HG03558 (cell line): ENCODE data around the gene GSN.
A peak's percentile ranks its signal among the peaks of the same experiment; 100 is the strongest.

ENCODE experiments used
- ATAC-seq: cut with Tn5 transposase; IDR thresholded peaks from one replicate; pipeline ENCODE4 v1.9.1; 2021; ENCODE audit warnings: moderate number of reproducible peaks; ENCODE audit not compliant: unreplicated experiment; ENCODE audit errors: extremely low read depth

GSN gene

DNA sequence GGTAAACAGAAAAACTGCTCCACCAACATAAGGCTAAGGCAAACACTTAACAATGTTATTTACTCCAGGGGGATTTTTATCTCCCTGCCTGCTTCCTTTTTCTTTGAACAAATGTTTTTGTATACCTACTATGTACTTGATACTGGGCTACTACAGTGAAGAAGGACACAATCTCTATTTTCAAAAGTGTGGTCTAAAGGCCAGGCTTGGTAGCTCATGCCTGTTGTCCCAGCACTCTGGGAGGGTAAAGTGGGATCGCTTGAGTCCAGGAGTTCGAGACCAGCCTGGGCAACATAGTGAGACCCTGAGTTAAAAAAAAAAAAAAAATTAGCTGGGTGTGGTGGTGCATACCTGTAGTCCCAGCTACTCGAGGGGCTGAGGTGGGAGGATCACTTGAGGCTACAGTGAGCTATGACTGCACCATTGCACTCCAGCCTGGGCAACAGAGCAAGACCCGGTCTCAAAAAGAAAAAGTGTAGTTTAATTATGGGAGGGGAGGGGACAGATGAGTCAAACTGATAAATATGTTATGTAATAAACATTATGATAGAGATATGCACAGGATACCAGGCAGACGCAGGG, 98.7 kb downstream of the GSN start:
- ATAC-seq, result no peak

DNA sequence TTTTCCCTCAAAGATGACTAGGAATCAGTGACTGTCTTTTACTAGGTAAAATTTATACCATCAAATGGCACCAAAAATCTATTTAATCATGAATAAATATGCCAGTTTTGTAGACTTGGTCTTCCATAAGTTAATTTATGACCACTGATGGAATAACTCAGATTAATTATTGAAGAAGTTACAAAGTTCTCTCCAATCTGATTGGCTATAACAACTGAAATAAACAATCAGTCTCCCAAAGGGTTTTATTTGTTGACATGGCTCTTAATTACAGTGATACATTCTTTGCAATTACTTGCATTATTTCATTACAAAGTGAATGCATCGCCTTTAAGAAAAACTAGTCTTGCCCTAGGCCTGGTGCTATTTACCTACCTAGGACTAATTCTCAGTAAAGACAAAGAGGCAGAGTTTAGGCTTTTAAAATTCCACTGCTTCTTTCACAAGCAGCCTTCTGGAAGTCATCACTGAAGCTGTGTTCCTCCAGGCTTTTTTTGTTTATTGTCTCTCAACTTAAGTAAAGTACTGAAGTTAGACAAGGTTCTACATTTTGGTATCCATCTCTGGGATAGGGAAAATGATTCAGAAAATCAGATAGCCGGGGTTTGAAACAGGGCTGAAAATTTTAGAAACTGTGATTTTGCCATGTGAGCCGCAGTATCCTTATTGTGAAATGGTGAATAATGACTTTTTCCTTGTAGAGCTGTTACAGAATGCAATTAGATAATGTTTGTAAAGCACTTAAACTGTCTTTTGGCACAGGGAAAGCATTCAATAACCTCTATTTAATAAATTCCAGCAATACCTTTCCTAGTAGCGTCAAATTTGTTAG, 99.6 kb downstream of the GSN start:
- no peak for ATAC-seq

GRCh38 chr9:121368138-121368522, 100.2 kb downstream of the GSN start:
- no peak for ATAC-seq

- ATAC-seq, result no peak
These were observed 100.8 kb downstream of the GSN start for GRCh38 chr9:121368745-121369144.

- ATAC-seq, result peak; percentile 19
These were observed 101.8 kb downstream of the GSN start, which contains the start of gene STOM for GRCh38 chr9:121369595-121370265. Gene STOM (minus strand): TSS chr9:121370250. CDS start chr9:121370187, 63 bp downstream.

DNA sequence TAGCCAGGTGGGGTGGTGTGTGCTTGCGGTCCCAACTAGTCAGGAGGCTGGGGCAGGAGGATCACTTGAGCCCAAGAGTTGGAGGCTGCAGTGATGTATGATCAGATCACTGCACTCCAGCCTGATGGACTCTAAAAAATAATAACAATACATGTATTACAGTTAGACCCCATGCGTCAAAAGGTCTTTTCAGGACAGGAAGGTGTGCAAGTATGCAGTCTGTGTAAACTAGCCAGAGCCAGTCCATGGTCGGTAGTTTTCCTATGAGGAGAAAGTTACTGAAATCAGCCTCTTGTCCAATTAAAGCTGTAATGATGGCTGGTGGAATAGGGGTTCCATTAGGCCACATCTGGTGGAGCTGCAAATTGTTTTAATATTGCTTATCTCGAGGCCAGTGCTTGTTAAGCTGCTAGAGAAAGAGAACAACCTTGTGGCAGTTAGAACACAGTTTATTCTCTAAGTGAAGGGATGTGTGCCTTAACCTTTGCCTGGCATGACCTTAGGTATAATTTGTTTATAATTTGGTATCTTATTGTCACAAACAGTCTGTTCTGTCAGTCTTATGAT, 103.6 kb downstream of the GSN start:
- ATAC-seq, result no peak

DNA sequence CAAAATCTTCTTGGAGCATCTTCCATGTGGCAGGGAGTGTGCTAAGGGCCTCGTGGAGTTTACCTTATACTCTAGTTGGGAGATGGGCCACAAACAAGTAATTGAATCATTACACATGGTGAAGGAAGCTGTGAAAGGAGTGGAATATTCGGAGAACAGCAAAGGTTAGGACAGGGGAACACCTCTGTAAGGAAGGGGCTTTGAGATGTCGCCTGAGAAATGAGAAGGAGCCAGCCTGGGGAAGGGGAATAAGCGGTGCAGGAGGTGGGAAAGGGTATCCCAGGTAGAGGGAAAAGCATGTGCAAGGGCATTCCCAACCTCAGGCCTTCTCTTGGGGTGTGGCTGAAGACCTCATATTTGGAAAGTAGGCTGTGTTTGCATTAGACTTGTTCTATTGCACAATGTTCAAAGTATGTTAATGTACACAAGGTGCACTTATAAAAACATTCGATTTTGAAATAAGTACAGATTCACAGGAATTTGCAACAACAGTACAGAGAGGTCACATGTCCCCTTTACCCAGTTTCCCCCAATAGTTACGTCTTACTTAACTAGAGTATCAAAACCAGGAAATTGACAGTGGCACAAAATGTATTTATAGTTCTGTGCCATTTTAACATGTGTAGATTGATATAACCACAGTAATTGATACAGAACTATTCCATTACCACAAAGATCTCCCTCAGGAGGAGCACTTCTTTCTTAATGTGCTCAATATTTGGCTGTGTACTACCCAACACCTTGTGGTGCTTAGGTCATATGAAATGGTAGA, 104.5 kb downstream of the GSN start:
- ATAC-seq, result no peak

DNA sequence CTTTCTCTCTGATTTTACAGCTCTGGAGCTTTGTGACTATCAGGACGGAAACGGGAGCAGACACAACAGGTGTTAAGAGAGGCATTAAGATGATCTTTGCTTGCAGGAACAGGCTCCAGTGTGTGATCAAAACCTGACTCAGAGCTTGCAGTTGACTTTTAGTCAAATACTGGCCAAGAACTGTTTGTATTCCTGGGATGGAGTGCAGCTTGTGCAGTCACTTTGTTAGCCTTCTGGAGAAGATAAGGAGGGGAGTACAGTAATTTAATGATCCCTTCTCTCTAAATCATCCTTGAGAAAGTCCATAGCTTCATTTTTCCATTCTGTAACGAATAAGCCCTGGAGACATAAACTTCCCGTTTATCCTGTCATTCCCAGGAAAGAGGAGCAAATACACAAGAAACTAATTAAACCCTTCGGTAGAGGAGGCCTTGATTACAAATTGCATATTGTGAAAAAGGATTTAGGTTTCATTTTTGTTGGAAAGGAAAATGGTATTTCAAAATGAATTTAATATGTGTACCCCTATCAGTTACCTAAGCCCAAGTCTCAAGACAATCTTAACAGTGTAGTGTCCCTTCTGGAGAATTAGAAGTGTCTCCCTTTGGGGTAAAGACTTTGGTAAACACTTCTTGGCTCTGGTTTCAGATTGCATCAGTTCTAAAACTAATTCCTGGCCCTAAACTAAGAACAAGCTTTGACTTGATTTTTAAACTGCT, 105.2 kb downstream of the GSN start:
- ATAC-seq, result no peak

- no peak for ATAC-seq
These were observed 108.4 kb downstream of the GSN start for GRCh38 chr9:121376214-121376830.

DNA sequence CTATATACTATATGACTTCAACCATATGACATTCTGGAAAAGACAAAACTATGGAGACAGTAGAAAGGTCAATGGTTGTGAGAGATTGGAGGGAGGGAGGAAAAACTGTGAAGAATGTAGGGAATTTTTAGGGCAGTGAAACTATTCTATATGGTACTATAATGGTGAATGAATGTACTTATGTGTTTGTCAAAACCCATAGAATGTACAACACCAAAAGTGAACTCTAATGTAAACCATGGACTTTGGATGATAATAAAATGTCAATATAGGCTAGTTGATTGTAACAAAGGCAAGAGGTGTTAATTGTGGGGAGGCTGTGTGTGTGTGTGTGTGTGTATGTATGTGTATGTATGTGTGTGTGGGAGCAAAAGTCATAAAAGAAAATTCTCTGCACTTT, 112.9 kb downstream of the GSN start:
- no peak for ATAC-seq
